AG10803 (cell line): ENCODE results near the gene MED26.
A peak's percentile ranks its signal among the peaks of the same experiment; 100 is the strongest.
"Not testable (repeated sequence)": the region's sequence is repeated elsewhere in the genome, so short reads cannot be mapped to it uniquely, and the experiment has no call there.

Experiments used
- DNase-seq: peaks from one replicate; pipeline ENCODE4 v3.0.0; 2010; ENCODE audit warnings: low read depth
- H3K4me3 ChIP-seq: 2 replicates; pipeline ENCODE4 v1.5.1; 2011; ENCODE audit warnings: mild to moderate bottlenecking, low read length, control low read depth
- TF ChIP-seq, protein P1 (sequence below): conservative IDR thresholded peaks from 2 replicates; pipeline ENCODE4 v1.5.1; 2011; ENCODE audit warnings: mild to moderate bottlenecking, low read length, control low read depth, inconsistent platforms

Gene MED26, protein sequence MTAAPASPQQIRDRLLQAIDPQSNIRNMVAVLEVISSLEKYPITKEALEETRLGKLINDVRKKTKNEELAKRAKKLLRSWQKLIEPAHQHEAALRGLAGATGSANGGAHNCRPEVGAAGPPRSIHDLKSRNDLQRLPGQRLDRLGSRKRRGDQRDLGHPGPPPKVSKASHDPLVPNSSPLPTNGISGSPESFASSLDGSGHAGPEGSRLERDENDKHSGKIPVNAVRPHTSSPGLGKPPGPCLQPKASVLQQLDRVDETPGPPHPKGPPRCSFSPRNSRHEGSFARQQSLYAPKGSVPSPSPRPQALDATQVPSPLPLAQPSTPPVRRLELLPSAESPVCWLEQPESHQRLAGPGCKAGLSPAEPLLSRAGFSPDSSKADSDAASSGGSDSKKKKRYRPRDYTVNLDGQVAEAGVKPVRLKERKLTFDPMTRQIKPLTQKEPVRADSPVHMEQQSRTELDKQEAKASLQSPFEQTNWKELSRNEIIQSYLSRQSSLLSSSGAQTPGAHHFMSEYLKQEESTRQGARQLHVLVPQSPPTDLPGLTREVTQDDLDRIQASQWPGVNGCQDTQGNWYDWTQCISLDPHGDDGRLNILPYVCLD

DNA sequence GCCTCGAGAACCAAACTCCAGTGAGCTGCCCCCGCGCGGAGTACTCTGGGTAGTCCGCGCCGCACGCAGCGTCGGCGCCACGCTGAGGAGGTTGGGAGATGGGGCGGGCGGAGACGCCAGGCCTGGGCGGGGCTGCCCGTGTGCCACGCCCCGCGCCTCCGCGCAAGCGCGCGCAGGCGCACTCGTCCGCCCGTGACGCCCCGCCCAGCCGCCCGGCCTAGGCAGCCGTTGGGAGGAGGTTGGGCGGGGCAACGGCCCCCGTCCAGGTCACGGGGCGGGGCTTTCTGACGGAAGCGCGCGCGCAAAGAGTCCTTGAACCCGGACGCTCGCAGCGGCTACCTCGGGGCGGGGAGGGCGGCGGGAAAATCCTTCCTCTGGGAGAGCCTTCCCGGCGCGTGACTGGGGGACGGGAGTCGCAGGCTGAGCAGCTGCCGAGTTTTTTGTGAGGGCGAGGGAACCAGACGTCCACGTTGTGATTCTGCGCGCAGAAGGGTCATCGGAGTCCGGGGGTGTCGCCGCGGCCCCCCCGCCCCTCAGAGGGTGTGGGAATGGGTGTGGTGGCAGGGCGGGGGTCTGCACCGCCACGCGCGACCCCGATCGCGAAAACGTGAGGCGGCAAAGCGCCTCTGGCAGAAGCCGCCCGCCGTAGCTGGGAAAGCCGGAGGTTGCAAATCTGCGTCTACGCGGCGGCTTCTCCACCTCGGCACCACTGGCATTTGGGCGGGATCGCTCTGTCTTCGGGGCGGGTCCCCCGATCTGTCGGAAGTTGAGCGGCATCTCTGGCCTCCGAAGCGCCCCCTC is at the start of gene MED26:
TSS of gene MED26 (minus strand) at position 22 of the 801 bp plus-strand sequence. CDS start 261 bp downstream, outside the sequence.
- peak within 1 kb of the TSS; percentile 97 for H3K4me3 ChIP-seq
- TF ChIP-seq, protein P1, sequence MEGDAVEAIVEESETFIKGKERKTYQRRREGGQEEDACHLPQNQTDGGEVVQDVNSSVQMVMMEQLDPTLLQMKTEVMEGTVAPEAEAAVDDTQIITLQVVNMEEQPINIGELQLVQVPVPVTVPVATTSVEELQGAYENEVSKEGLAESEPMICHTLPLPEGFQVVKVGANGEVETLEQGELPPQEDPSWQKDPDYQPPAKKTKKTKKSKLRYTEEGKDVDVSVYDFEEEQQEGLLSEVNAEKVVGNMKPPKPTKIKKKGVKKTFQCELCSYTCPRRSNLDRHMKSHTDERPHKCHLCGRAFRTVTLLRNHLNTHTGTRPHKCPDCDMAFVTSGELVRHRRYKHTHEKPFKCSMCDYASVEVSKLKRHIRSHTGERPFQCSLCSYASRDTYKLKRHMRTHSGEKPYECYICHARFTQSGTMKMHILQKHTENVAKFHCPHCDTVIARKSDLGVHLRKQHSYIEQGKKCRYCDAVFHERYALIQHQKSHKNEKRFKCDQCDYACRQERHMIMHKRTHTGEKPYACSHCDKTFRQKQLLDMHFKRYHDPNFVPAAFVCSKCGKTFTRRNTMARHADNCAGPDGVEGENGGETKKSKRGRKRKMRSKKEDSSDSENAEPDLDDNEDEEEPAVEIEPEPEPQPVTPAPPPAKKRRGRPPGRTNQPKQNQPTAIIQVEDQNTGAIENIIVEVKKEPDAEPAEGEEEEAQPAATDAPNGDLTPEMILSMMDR = no peak; the same call in 1 of the 2 replicates
- peak; percentile 91 for DNase-seq

DNA sequence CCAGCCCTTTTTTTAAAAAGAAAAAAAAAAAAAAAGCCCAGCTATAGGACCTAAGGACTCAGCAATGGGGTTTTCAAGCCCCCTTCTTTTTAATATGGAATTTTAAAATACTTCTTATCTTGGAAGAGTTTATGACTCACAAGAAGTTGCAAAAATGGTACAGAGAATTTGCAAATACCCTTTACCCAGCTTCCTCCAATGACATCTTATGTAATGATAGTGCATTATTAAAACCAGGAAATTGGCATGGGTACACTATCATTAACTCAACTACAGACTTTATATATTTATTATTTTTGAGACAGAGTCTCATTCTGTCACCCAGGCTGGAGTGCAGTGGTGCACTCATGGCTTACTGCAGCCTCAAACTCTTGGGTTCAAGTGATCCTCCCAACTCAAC is 49.1 kb upstream of the MED26 start:
- H3K4me3 ChIP-seq = no peak overlapping the region
- TF ChIP-seq, protein P1 = no peak
- DNase-seq = no peak

DNA sequence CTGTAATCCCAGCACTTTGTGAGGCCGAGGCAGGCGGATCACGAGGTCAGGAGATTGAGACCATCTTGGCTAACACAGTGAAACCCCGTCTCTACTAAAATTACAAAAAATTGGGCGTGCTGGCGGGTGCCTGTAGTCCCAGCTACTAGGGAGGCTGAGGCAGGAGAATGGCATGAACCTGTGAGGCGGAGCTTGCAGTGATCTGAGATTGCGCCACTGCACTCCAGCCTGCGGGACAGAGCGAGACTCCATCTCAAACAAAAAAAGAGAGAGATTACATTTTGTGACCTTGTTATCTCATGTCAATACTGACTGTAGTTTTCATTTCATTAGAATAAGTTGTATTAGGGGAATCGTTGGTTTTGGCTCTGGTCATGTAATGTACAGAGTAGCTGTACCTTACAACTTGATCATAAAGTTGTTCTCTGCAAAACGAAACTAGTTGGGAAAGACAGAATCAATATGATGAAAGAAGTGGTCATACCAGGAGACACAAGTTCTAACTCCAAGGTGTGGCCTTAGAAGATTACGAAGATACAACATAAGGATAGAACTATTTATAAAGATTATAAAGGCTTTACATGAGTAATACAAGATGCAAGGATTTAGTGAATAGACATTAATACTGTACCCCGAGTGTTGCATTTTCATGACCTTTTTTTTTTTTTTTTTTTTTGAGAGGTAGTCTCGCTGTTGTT is 48.2 kb upstream of the MED26 start:
- TF ChIP-seq, protein P1 = no peak
- no peak for DNase-seq
- H3K4me3 ChIP-seq = no peak overlapping the region

DNA sequence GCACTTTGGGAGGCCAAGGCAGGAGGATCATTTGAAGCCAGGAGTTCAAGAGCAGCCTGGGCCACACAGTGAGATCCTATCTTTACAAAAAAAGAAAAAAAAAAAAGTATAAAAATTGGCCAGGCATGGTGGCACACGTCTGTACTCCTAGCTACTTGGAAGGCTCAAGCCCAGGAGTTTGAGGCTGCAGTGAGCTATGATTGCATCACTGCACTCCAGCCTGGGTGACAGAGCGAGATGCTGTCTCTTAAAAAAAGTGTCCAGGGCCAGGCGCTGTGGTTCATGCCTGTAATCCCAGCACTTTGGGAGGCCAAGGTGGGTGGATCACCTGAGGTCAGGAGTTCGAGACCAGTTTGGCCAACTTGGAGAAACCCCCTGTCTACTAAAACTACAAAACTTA is 45.8 kb upstream of the MED26 start:
- not testable (repeated sequence) for DNase-seq, H3K4me3 ChIP-seq

DNA sequence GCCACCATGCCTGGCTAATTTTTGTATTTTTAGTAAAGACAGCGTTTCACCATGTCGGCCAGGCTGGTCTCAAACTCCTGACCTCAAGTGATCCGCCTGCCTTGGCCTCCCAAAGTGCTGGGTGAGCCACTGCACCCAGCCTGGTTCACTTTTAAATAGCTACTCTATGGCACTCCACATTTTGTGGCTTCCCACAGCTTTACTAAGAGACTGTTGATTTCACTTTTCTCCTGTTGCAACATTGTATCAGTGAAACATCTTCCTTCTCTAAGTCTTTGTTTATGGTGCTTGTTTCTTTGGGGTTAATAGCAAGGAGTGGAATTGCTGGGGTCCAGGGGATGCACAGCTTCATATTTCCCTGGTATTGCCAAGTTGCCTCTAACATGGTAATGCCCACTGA is 45.2 kb upstream of the MED26 start:
- no peak overlapping the region for H3K4me3 ChIP-seq
- DNase-seq = no peak
- TF ChIP-seq, protein P1 = no peak

DNA sequence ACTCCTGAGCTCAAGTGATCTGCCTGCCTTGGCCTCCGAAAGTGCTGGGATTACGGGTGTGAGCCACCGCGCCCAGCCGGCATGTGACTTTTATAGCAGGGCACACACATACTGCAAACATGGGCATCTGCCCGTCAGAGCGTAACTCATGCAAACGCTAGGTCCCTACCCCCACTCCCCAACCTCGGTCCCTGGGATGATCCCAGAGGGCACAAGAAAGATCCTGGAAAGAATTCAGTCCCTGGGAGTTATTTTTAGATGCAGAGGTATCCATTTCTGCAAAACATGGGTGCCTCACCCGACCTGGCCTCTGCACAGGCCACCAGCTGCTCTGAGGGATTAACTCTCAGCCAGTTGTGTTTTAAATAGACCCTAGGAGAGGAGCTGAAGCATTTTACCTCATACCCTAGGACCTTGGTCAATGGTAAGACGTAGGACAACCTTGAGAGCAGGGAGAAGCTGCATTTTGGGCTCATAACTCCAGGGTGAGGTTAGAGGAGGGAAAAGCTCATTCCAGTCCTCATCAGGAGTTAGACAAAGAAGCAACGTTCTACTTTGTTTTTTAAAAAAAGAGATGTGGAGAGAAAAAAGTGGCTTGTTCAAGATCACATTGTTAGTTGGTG is 43.8 kb upstream of the MED26 start:
- H3K4me3 ChIP-seq = no peak overlapping the region
- TF ChIP-seq, protein P1 = no peak
- DNase-seq = no peak
